ENCODE results near the gene BSDC1.

DNA sequence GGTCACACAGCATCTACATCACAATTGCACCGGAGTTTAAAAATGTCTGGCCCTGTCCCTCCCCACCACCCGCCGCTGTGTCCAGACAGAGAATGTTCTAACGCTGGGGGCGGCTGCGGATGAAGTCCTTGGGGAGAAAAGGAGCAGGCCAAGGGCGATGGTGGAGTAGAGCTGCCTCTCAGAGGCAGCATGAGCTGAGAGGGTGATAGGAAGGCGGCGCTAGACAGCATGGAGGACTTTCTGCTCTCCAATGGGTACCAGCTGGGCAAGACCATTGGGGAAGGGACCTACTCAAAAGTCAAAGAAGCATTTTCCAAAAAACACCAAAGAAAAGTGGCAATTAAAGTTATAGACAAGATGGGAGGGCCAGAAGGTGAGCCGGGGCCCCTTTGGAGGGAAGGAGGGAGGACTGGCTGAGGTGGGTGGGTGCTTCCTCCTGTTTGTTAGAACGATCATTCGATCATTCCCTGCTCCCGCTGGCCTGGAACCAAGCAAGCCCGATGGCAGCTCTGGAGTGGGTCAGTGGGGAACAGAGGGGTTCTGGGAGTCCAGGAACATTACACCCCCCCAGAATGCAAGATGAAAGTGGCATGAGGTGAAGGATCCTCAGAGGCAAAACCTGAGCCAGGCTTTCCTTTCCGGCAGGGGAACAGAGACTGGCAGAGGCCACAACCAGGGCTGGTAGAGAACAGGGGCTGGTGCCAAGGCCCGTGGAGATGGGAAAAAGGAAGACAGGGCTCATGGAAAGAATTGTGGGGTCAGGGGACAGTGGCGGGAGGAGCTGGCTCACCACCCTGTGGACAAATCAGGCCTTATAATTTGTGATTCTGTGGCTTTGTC, 31.5 kb downstream of the BSDC1 start, which contains the start of the genes FAM229A and TSSK3:
- TF ChIP-seq, protein P1, sequence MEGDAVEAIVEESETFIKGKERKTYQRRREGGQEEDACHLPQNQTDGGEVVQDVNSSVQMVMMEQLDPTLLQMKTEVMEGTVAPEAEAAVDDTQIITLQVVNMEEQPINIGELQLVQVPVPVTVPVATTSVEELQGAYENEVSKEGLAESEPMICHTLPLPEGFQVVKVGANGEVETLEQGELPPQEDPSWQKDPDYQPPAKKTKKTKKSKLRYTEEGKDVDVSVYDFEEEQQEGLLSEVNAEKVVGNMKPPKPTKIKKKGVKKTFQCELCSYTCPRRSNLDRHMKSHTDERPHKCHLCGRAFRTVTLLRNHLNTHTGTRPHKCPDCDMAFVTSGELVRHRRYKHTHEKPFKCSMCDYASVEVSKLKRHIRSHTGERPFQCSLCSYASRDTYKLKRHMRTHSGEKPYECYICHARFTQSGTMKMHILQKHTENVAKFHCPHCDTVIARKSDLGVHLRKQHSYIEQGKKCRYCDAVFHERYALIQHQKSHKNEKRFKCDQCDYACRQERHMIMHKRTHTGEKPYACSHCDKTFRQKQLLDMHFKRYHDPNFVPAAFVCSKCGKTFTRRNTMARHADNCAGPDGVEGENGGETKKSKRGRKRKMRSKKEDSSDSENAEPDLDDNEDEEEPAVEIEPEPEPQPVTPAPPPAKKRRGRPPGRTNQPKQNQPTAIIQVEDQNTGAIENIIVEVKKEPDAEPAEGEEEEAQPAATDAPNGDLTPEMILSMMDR (conservative IDR thresholded peaks at IDR 0.05 in 1 of 2, IDR thresholded peaks at IDR 0.05 in 1 of 2; ENCODE audit: low read depth in 1 of 2, low read length in 2 of 2): no peak
- TF ChIP-seq EZH2 (IDR thresholded peaks at IDR 0.05; ENCODE audit: low read length, missing control alignments): no peak

Measured in fibroblast of lung (primary cell).